Heart left ventricle (tissue), 13 donors: Measurements from ENCODE around the gene CTSA.

Experiments
- POLR2A ChIP-seq, 2 donors: fragments of 450-650 bp; IDR thresholded peaks; one replicate each; pipeline ENCODE4 v1.6.1; 2017; ENCODE audit warnings: antibody characterized with exemption in 2 of 2, mild to moderate bottlenecking in 2 of 2, moderate library complexity in 2 of 2
- TF ChIP-seq, protein P1 (sequence below), 12 donors: fragments of 200-600 bp; sonication (generic) in 4 of 12; IDR thresholded peaks; one replicate each; pipeline versions ENCODE4 v1.5.0 to v1.8.0; 2018 to 2022; ENCODE audit warnings: antibody characterized with exemption in 12 of 12, mild to moderate bottlenecking in 5 of 12
- donor health status: ischemic (EF 13 %, LVEDD 7.1; RV severe dilation, severe dysfunction).
- donor health status: DM: no; HTN: yes; CAD: no.
- donor health status: DM: no; HTN: no; CAD: no.
- donor health status: ischemic (EF 25% LVEDD 6.9; RV normal size, moderate dysfunction).
- donor health status: ischemic (EF 25% LVEDD 5.7; RV mildly dilated, moderate dysfunction).
- donor health status: ischemic (EF 35%, LVEDD 5.7; RV mildly dilated, moderate dysfunction).
- donor health status: nonischemic (EF 11% LVEDD 7.7; RV severe dilation, severe dysfunction).
- donor health status: DM: yes; HTN: yes; CAD: no.
- donor health status: PGD.
- donor health status: ischemic (EF 29% LVEDD 5.4; RV normal size, mild dysfunction).
- donor health status: nonischemic (EF 23%, LVEDD 6.1; RV moderate dilation, normal function).

DNA sequence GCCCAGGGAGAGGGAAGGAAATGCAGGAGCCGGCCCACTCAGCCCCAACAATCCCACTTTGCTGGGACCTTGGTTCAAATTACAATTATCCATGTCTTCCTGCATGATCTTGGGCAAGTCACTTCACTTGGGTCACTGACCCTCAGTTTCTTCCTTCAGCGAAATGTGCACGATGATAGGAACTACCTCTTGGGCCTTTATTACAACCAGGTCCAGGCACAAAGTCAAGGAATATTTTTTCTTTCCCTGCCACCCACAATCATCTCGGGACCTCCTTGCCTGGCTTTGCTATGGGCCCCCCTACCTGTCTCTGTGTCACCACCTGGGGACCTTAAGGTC is 21.2 kb downstream of the CTSA start:
- TF ChIP-seq, protein P1, sequence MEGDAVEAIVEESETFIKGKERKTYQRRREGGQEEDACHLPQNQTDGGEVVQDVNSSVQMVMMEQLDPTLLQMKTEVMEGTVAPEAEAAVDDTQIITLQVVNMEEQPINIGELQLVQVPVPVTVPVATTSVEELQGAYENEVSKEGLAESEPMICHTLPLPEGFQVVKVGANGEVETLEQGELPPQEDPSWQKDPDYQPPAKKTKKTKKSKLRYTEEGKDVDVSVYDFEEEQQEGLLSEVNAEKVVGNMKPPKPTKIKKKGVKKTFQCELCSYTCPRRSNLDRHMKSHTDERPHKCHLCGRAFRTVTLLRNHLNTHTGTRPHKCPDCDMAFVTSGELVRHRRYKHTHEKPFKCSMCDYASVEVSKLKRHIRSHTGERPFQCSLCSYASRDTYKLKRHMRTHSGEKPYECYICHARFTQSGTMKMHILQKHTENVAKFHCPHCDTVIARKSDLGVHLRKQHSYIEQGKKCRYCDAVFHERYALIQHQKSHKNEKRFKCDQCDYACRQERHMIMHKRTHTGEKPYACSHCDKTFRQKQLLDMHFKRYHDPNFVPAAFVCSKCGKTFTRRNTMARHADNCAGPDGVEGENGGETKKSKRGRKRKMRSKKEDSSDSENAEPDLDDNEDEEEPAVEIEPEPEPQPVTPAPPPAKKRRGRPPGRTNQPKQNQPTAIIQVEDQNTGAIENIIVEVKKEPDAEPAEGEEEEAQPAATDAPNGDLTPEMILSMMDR (IDR thresholded peaks at IDR 0.05) = no peak
- TF ChIP-seq POLR2A (IDR thresholded peaks at IDR 0.05) = no peak
